HEK293T (cell line): Measurements from ENCODE around the gene ACOX1.

ENCODE experiments used
- CTCF ChIA-PET: fragments of 350-600 bp; formaldehyde crosslinking; extraction: SDS; loops from one replicate; lab custom pipeline; 2021; ENCODE audit warnings: antibody characterized with exemption, inconsistent platforms; lab: Yijun Ruan, JAX
- POLR2A ChIA-PET: fragments of 350-600 bp; formaldehyde crosslinking; extraction: SDS; loops from one replicate; lab custom pipeline; 2020; ENCODE audit warnings: antibody characterized with exemption, inconsistent platforms; lab: Yijun Ruan, JAX
- DNase-seq: peaks from one replicate; pipeline ENCODE4 v3.0.0; 2012; ENCODE audit warnings: mixed read lengths; ENCODE audit errors: extremely low spot score
- ARNT ChIP-seq: fragments of 450-650 bp; IDR thresholded peaks from 2 replicates; pipeline ENCODE4 v1.6.1; 2017; ENCODE audit warnings: mild to moderate bottlenecking
- BHLHE40 ChIP-seq: fragments of 450-650 bp; IDR thresholded peaks from 2 replicates; pipeline ENCODE4 v1.6.1; 2016; ENCODE audit warnings: mild to moderate bottlenecking, moderate library complexity, borderline replicate concordance
- CTBP1 ChIP-seq: fragments of 450-650 bp; IDR thresholded peaks from 2 replicates; pipeline ENCODE4 v1.6.1; 2016; ENCODE audit warnings: borderline replicate concordance
- ELF4 ChIP-seq: fragments of 450-650 bp; IDR thresholded peaks from 2 replicates; pipeline ENCODE4 v1.6.1; 2017; ENCODE audit warnings: antibody characterized with exemption
- FOXA1 ChIP-seq: fragments of 450-650 bp; IDR thresholded peaks from 2 replicates; pipeline ENCODE4 v1.6.1; 2016; ENCODE audit warnings: mild to moderate bottlenecking
- FOXK2 ChIP-seq: fragments of 450-650 bp; IDR thresholded peaks from 2 replicates; pipeline ENCODE4 v1.6.1; 2016; ENCODE audit warnings: mild to moderate bottlenecking
- FOXM1 ChIP-seq: fragments of 450-650 bp; IDR thresholded peaks from 2 replicates; pipeline ENCODE4 v1.6.1; 2017; ENCODE audit warnings: mild to moderate bottlenecking, borderline replicate concordance
- HDGF ChIP-seq: fragments of 450-650 bp; IDR thresholded peaks from 2 replicates; pipeline ENCODE4 v1.6.1; 2017; ENCODE audit warnings: antibody characterized with exemption, borderline replicate concordance
- L3MBTL2 ChIP-seq: fragments of 450-650 bp; conservative IDR thresholded peaks from 2 replicates; pipeline ENCODE4 v1.6.1; 2016; ENCODE audit warnings: mild to moderate bottlenecking
- LEF1 ChIP-seq: fragments of 450-650 bp; IDR thresholded peaks from 2 replicates; pipeline ENCODE4 v1.6.1; 2017; ENCODE audit warnings: mild to moderate bottlenecking, borderline replicate concordance
- NFRKB ChIP-seq: fragments of 450-650 bp; IDR thresholded peaks from 2 replicates; pipeline ENCODE4 v1.6.1; 2016; ENCODE audit warnings: mild to moderate bottlenecking, moderate library complexity
- SP1 ChIP-seq: fragments of 450-650 bp; IDR thresholded peaks from 2 replicates; pipeline ENCODE4 v1.6.1; 2017
- SUZ12 ChIP-seq: fragments of 450-650 bp; IDR thresholded peaks from 2 replicates; pipeline ENCODE4 v1.6.1; 2016; ENCODE audit warnings: mild to moderate bottlenecking
- TARDBP ChIP-seq: fragments of 450-650 bp; IDR thresholded peaks from 2 replicates; pipeline ENCODE4 v1.6.1; 2016
- ZNF384 ChIP-seq: fragments of 450-650 bp; IDR thresholded peaks from 2 replicates; pipeline ENCODE4 v1.6.1; 2016
- TF ChIP-seq, protein P1 (sequence below): fragments of 450-650 bp; IDR thresholded peaks from 2 replicates; pipeline ENCODE4 v1.6.1; 2016

The ACOX1 gene

GRCh38 chr17:75913537-75914210 lies 65.3 kb downstream of the ACOX1 start:
- TF ChIP-seq BHLHE40, result no peak
- TF ChIP-seq LEF1, result no peak
- no peak for TF ChIP-seq CTBP1
- no peak for TF ChIP-seq FOXK2
- TF ChIP-seq HDGF, result no peak
- no peak for TF ChIP-seq FOXM1
- no peak for TF ChIP-seq NFRKB
- no peak for TF ChIP-seq SUZ12
- no peak for TF ChIP-seq ZNF384
- no peak for TF ChIP-seq FOXA1
- TF ChIP-seq L3MBTL2, result no peak
- no peak for TF ChIP-seq TARDBP
- TF ChIP-seq ARNT, result no peak
- no peak for TF ChIP-seq SP1
- TF ChIP-seq, protein P1, sequence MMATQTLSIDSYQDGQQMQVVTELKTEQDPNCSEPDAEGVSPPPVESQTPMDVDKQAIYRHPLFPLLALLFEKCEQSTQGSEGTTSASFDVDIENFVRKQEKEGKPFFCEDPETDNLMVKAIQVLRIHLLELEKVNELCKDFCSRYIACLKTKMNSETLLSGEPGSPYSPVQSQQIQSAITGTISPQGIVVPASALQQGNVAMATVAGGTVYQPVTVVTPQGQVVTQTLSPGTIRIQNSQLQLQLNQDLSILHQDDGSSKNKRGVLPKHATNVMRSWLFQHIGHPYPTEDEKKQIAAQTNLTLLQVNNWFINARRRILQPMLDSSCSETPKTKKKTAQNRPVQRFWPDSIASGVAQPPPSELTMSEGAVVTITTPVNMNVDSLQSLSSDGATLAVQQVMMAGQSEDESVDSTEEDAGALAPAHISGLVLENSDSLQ, result no peak
- TF ChIP-seq ELF4, result no peak
- ChIA-PET POLR2A (interaction anchor here (1.1 kb wide), 1 partner anchor 12 kb away, joined by 3 read pairs; no protein-coding TSS in a partner anchor), CTCF (no interaction called here)
- no peak for DNase-seq

GRCh38 chr17:75910699-75911098 lies 68.3 kb downstream of the ACOX1 start:
- DNase-seq, result no peak
- TF ChIP-seq TARDBP (no peak), HDGF (no peak), FOXA1 (no peak), L3MBTL2 (no peak), SP1 (no peak), ZNF384 (no peak), ARNT (no peak), NFRKB (no peak), ELF4 (no peak), FOXK2 (no peak), FOXM1 (no peak)
- ChIA-PET CTCF (interaction anchor here (0.7 kb wide), 1 partner anchor 104 kb away, joined by 3 read pairs; no protein-coding TSS in a partner anchor), POLR2A (interaction anchor here (0.6 to 2.2 kb wide), 3 partner anchors 14 to 131 kb away, joined by 3 to 10 read pairs (median 3); partner anchors contain the start of gene TRIM65)

DNA sequence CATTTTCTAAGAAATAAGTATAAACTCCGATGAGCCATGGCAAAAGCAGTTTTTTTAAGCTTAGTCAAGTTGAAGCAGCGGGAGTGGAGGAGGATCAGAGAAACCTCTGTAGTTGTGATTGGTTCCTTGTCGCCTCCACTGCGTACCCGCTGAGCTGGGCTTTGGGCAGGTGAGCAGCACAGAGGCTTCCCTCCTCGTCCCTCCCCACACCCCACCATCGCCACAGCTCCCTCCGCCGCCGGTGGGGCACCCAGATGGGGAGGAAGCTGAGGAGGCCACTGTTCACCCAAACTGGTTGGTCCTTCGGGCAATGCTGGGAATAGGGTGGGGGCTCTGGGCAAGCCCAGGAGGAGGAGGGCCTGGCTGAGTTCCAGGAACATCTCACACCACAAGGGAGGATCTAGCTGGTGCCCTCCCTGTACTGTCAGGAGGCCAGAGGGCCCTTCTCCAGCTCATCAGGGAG lies 69.1 kb downstream of the ACOX1 start:
- TF ChIP-seq, protein P1, result no peak
- no peak for TF ChIP-seq FOXK2
- TF ChIP-seq BHLHE40, result no peak
- TF ChIP-seq FOXM1, result no peak
- no peak for TF ChIP-seq FOXA1
- TF ChIP-seq CTBP1, result no peak
- no peak for TF ChIP-seq TARDBP
- TF ChIP-seq L3MBTL2, result no peak
- no peak for TF ChIP-seq SP1
- TF ChIP-seq ZNF384, result no peak
- POLR2A ChIA-PET, result interaction anchor here (0.6 to 1.6 kb wide), 2 partner anchors 70 to 130 kb away, joined by 3 to 6 read pairs; no protein-coding TSS in a partner anchor
- CTCF ChIA-PET, result interaction anchor here (0.7 to 1.2 kb wide), 2 partner anchors 89 to 96 kb away, joined by 3 to 5 read pairs; no protein-coding TSS in a partner anchor
- DNase-seq, result no peak

GRCh38 chr17:75909051-75909811 lies 69.7 kb downstream of the ACOX1 start:
- POLR2A ChIA-PET, result interaction anchor here (1.6 kb wide), 1 partner anchor 129 kb away, joined by 6 read pairs; no protein-coding TSS in a partner anchor
- CTCF ChIA-PET, result interaction anchor here (0.7 to 1.2 kb wide), 2 partner anchors 89 to 97 kb away, joined by 3 to 5 read pairs; no protein-coding TSS in a partner anchor
- no peak for DNase-seq
- TF ChIP-seq LEF1 (no peak), FOXM1 (no peak)

DNA sequence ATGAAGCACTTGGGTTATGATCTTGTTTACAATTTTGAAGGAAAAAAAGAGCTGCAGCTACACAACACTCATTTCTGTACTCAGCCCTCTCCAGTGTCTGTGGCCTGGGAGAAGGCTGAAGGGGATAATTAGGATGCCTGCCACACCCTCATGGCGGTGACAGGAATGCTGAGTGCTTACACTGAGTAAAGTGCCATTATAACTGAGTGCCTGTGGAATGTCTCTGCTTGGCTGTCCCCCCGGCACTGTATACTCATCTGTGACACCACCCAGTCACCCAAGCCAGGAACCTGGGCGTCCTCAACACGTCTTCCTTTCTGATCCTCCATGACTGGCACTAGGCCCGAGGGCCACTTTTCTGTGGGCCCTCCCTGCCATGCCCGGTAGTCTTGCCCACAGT lies 70.8 kb downstream of the ACOX1 start:
- POLR2A ChIA-PET, result interaction anchor here (1.3 kb wide), 1 partner anchor 10 kb away, joined by 4 read pairs; no protein-coding TSS in a partner anchor
- TF ChIP-seq HDGF, result no peak
- TF ChIP-seq FOXK2, result no peak
- no peak for TF ChIP-seq BHLHE40
- TF ChIP-seq FOXA1, result no peak
- no peak for TF ChIP-seq FOXM1
- TF ChIP-seq ZNF384, result no peak
- TF ChIP-seq, protein P1, result no peak
- CTCF ChIA-PET, result interaction anchor here (0.6 kb wide), 1 partner anchor 200 kb away, joined by 3 read pairs; no protein-coding TSS in a partner anchor
- DNase-seq, result no peak
